PC-3 (cell line): ENCODE data around the gene FH.

ENCODE experiments used
- CTCF ChIP-seq: fragments of 300-600 bp; sonication (generic); conservative IDR thresholded peaks from 2 replicates; pipeline ENCODE4 v1.5.1; 2017; ENCODE audit warnings: antibody characterized with exemption, low read depth, mild to moderate bottlenecking, low read length
- EZH2 ChIP-seq: fragments of 300-600 bp; sonication (generic); IDR thresholded peaks from one replicate; pipeline ENCODE4 v1.6.1; 2017; ENCODE audit warnings: antibody characterized with exemption, mild to moderate bottlenecking, low read length; ENCODE audit not compliant: unreplicated experiment

DNA sequence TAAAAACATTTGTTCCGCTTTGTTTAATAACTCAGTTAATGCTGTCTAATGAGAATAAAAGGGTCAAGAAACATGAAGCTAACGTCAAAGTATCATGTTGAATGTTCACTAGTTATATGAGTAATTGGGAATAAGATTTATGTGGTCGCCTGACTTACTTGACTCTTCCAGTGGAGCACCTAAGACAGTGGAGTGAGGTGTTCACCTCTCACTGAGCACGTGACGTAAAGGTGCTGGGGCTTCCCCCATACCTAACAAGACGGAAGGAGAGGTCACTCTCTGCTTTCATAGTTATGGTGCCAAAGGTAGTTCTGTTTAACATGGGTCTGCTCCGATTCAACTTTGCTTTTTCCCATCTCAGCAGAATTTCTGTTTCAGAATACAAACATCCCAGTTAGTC is 13.3 kb upstream of the FH start:
- no peak for TF ChIP-seq CTCF
- no peak for TF ChIP-seq EZH2
